H1 (cell line): ENCODE results near the gene CAPNS1. TPM values are rescaled to one million over a fixed set of nuclear protein-coding genes. Genes with fewer than 3 reads are reported as not detected.

ENCODE experiments used
- CTCF ChIA-PET: fragments of 300-600 bp; sonication (Branson Sonifier 250); formaldehyde crosslinking; loops from one replicate; lab custom pipeline; 2021; ENCODE audit not compliant: partially characterized antibody; lab: Charles Lee
- POLR2A ChIA-PET: fragments of 300-600 bp; sonication (Branson Sonifier 250); formaldehyde crosslinking; loops from one replicate; lab custom pipeline; 2021; ENCODE audit warnings: inconsistent platforms; ENCODE audit not compliant: partially characterized antibody; lab: Charles Lee
- DNase-seq, 2 experiments: peaks; one replicate each; pipeline versions ENCODE4 v3.0.0 to v3.0.0-alpha.2; 2010 to 2022; ENCODE audit warnings: low spot score in 2 of 2, low read depth in 1 of 2, mixed read lengths in 1 of 2
- FAIRE-seq: peaks from 2 replicates; lab custom pipeline; 2011; peaks lifted over from hg19 to GRCh38; lab: Jason Lieb, UNC
- H2AFZ ChIP-seq: 2 replicates; pipeline ENCODE4 v1.8.1; 2012; ENCODE audit warnings: low read length, inconsistent platforms
- H2AK5ac ChIP-seq: 2 replicates; pipeline ENCODE4 v1.6.1; 2013; ENCODE audit warnings: low read depth, low read length
- H2BK120ac ChIP-seq: replicated peaks from 2 replicates; pipeline ENCODE3; 2013; ENCODE audit warnings: low read depth, low read length, inconsistent platforms
- H2BK12ac ChIP-seq: 2 replicates; pipeline ENCODE4 v1.6.1; 2013; ENCODE audit warnings: low read depth, low read length
- H2BK15ac ChIP-seq: 2 replicates; pipeline ENCODE4 v1.6.1; 2013; ENCODE audit warnings: low read length
- H2BK20ac ChIP-seq: 2 replicates; pipeline ENCODE4 v1.6.1; 2013; ENCODE audit warnings: low read length
- H2BK5ac ChIP-seq: 2 replicates; pipeline ENCODE4 v1.6.1; 2013; ENCODE audit warnings: low read depth, low read length
- H3K14ac ChIP-seq: 2 replicates; pipeline ENCODE4 v1.6.1; 2013; ENCODE audit warnings: inconsistent platforms; ENCODE audit not compliant: insufficient read length
- H3K18ac ChIP-seq: 2 replicates; pipeline ENCODE4 v1.6.1; 2013; ENCODE audit warnings: low read length; ENCODE audit errors: extremely low read depth
- H3K23ac ChIP-seq: 2 replicates; pipeline ENCODE4 v1.6.1; 2013; ENCODE audit warnings: inconsistent platforms; ENCODE audit not compliant: insufficient read length
- H3K23me2 ChIP-seq: 2 replicates; pipeline ENCODE4 v1.6.1; 2013; ENCODE audit warnings: low read depth, low read length
- H3K27ac ChIP-seq: 2 replicates; pipeline ENCODE4 v1.6.1; 2011; ENCODE audit warnings: low read depth, low read length, inconsistent platforms
- H3K27me3 ChIP-seq, 4 experiments: replicated peaks in 1 of 4; 1 replicate in 1 of 4; 2 replicates in 3 of 4; pipeline versions ENCODE4 v1.6.1 to v1.8.1; 2011 to 2013; ENCODE audit warnings: low read length in 3 of 4, mild to moderate bottlenecking in 3 of 4, inconsistent platforms in 2 of 4, mixed read lengths in 2 of 4, moderate library complexity in 1 of 4; ENCODE audit not compliant: control insufficient read depth in 3 of 4, insufficient read depth in 3 of 4; ENCODE audit errors: extremely low read depth in 1 of 4
- H3K36me3 ChIP-seq, 4 experiments: 2 replicates each; pipeline versions ENCODE4 v1.6.1 to v1.8.1; 2011 to 2013; ENCODE audit warnings: mild to moderate bottlenecking in 4 of 4, low read length in 3 of 4, moderate library complexity in 2 of 4, control low read depth in 1 of 4, inconsistent platforms in 1 of 4; ENCODE audit not compliant: insufficient read depth in 4 of 4, control insufficient read depth in 2 of 4
- H3K4ac ChIP-seq: replicated peaks from 2 replicates; pipeline ENCODE3; 2013; ENCODE audit warnings: low read length, low read depth, mixed read lengths, inconsistent platforms; ENCODE audit not compliant: insufficient read length
- H3K4me1 ChIP-seq, 4 experiments: replicated peaks in 1 of 4; 1 replicate in 1 of 4; 2 replicates in 3 of 4; pipeline versions ENCODE4 v1.6.1 to v1.8.1; 2011 to 2013; ENCODE audit warnings: low read length in 3 of 4, inconsistent platforms in 2 of 4, mixed read lengths in 1 of 4; ENCODE audit not compliant: insufficient read depth in 4 of 4, control insufficient read depth in 3 of 4
- H3K4me2 ChIP-seq, 2 experiments: 2 replicates each; pipeline versions ENCODE4 v1.6.1 to v1.8.1; 2011 to 2013; ENCODE audit warnings: low read depth in 2 of 2, low read length in 2 of 2, control low read depth in 1 of 2, inconsistent platforms in 1 of 2, mild to moderate bottlenecking in 1 of 2; ENCODE audit not compliant: insufficient read depth in 1 of 2
- H3K4me3 ChIP-seq, 4 experiments: fragments of 200-600, 300-600 bp in 1 of 4; sonication (generic), shearing (Covaris generic), sonication (Bioruptor Twin) in 1 of 4; 2 replicates each; pipeline versions ENCODE4 v1.5.1 to v1.8.1; 2011 to 2016; ENCODE audit warnings: low read length in 4 of 4, low read depth in 3 of 4, control low read depth in 2 of 4, inconsistent platforms in 2 of 4, mild to moderate bottlenecking in 2 of 4, mixed read lengths in 1 of 4, moderate library complexity in 1 of 4; ENCODE audit not compliant: insufficient read depth in 2 of 4; ENCODE audit errors: extremely low read depth in 1 of 4
- H3K56ac ChIP-seq: replicated peaks from 2 replicates; pipeline ENCODE3; 2013; ENCODE audit warnings: low read depth, mild to moderate bottlenecking, mixed read lengths, low read length, inconsistent platforms; ENCODE audit not compliant: insufficient read length
- H3K79me1 ChIP-seq: 2 replicates; pipeline ENCODE4 v1.6.1; 2013; ENCODE audit warnings: low read depth, low read length, control low read depth
- H3K79me2 ChIP-seq, 2 experiments: 2 replicates each; pipeline versions ENCODE4 v1.6.1 to v1.8.1; 2012 to 2013; ENCODE audit warnings: low read length in 2 of 2, mild to moderate bottlenecking in 2 of 2, inconsistent platforms in 1 of 2; ENCODE audit not compliant: insufficient read depth in 2 of 2, control insufficient read depth in 1 of 2
- H3K9ac ChIP-seq, 4 experiments: replicated peaks in 1 of 4; 1 replicate in 1 of 4; 2 replicates in 3 of 4; pipeline versions ENCODE4 v1.6.1 to v1.8.1; 2011 to 2013; ENCODE audit warnings: low read depth in 3 of 4, low read length in 3 of 4, control low read depth in 2 of 4, mild to moderate bottlenecking in 2 of 4, moderate library complexity in 2 of 4, inconsistent platforms in 1 of 4; ENCODE audit errors: extremely low read depth in 1 of 4
- H3K9me3 ChIP-seq, 2 experiments: 2 replicates each; pipeline versions ENCODE4 v1.6.1 to v1.8.1; 2012 to 2013; ENCODE audit warnings: mild to moderate bottlenecking in 2 of 2, moderate library complexity in 2 of 2, control low read depth in 1 of 2, inconsistent platforms in 1 of 2, low read depth in 1 of 2, low read length in 1 of 2, mixed read lengths in 1 of 2; ENCODE audit not compliant: insufficient read depth in 2 of 2
- H4K20me1 ChIP-seq, 2 experiments: replicated peaks in 1 of 2; 2 replicates each; pipeline versions ENCODE3 to v1.8.1; 2011 to 2013; ENCODE audit warnings: inconsistent platforms in 2 of 2, low read length in 2 of 2, mild to moderate bottlenecking in 1 of 2; ENCODE audit not compliant: insufficient read depth in 2 of 2, control insufficient read depth in 1 of 2
- H4K5ac ChIP-seq: 2 replicates; pipeline ENCODE4 v1.6.1; 2013; ENCODE audit warnings: low read length, low read depth, mixed read lengths, inconsistent platforms; ENCODE audit not compliant: insufficient read length
- H4K8ac ChIP-seq: 2 replicates; pipeline ENCODE4 v1.8.0; 2013; ENCODE audit warnings: mild to moderate bottlenecking, moderate library complexity, low read length, inconsistent platforms; ENCODE audit not compliant: insufficient read depth; ENCODE audit errors: extremely low read depth
- H4K91ac ChIP-seq: replicated peaks from 2 replicates; pipeline ENCODE3; 2013; ENCODE audit warnings: low read length, mixed read lengths, inconsistent platforms; ENCODE audit not compliant: insufficient read length
- CHD2 ChIP-seq: IDR thresholded peaks from 2 replicates; pipeline ENCODE4 v1.6.1; 2012; ENCODE audit warnings: low read length, improper control_type of control experiment
- CTBP2 ChIP-seq: IDR thresholded peaks from 2 replicates; pipeline ENCODE4 v1.7.0; 2011; ENCODE audit warnings: borderline replicate concordance, mild to moderate bottlenecking, moderate library complexity, mixed read lengths, low read length; ENCODE audit not compliant: insufficient read depth, insufficient read length
- E2F6 ChIP-seq: IDR thresholded peaks from 2 replicates; pipeline ENCODE4 v1.6.1; 2012; ENCODE audit warnings: inconsistent platforms
- EP300 ChIP-seq, 2 experiments: IDR thresholded peaks; 1 replicate in 1 of 2; 2 replicates in 1 of 2; pipeline ENCODE4 v1.6.1; 2011 to 2012; ENCODE audit warnings: low read depth in 2 of 2, low read length in 2 of 2, mild to moderate bottlenecking in 2 of 2, borderline replicate concordance in 1 of 2, inconsistent platforms in 1 of 2, moderate library complexity in 1 of 2
- MAX ChIP-seq: IDR thresholded peaks from 2 replicates; pipeline ENCODE4 v1.6.1; 2012; ENCODE audit warnings: inconsistent platforms
- POU5F1 ChIP-seq: IDR thresholded peaks from 2 replicates; pipeline ENCODE4 v1.6.1; 2011; ENCODE audit warnings: low read depth, mild to moderate bottlenecking, low read length, moderate library complexity
- SP2 ChIP-seq: IDR thresholded peaks from 2 replicates; pipeline ENCODE4 v1.6.1; 2012; ENCODE audit warnings: mild to moderate bottlenecking, low read length, inconsistent platforms
- TEAD4 ChIP-seq: IDR thresholded peaks from 2 replicates; pipeline ENCODE4 v1.6.1; 2012; ENCODE audit warnings: low read depth, low read length, inconsistent platforms, mixed read lengths
- WGBS, 2 experiments: shearing (Covaris generic) in 1 of 2; methylation state at CpG; one replicate each; pipeline versions ENCODE4 v1.1.6 to v1.1.7; 2013 to 2015; ENCODE audit warnings: low lambda C conversion rate in 2 of 2, mixed read lengths in 2 of 2, inconsistent platforms in 1 of 2, low coverage in 1 of 2, missing lambda C conversion rate in 1 of 2; ENCODE audit not compliant: insufficient replicate concordance in 2 of 2, insufficient coverage in 1 of 2, insufficient read length in 1 of 2; ENCODE audit errors: extremely low coverage in 1 of 2, missing lambda C conversion rate in 1 of 2; 5-methylcytosine and 5-hydroxymethylcytosine counted together
- polyA plus RNA-seq, 7 experiments: library from polyadenylated mRNA; depleted of rRNA in 3 of 7; stranded (reverse) in 5 of 7; unstranded in 2 of 7; fragments of >200 nt in 5 of 7; fragments of 200-250 nt in 2 of 7; gene quantifications; 1 replicate in 5 of 7; 2 replicates in 1 of 7; 4 replicates in 1 of 7; pipeline versions ENCODE4 v1.2.1 to v1.2.3, GENCODE V29; 2011 to 2013; ENCODE audit warnings: missing spikeins in 2 of 7, mixed read lengths in 2 of 7
- total RNA-seq: library from RNA; stranded (reverse); fragmentation: NEBNext Ultra II Directional; extraction: Animal tissue kit (Norgen Biotek cat#: 25700); gene quantifications from 2 replicates; pipeline ENCODE4 v1.2.1, GENCODE V29; 2021

The CAPNS1 gene
- total and polyA plus RNA-seq, 2 of the 8 experiments (the other 6 are each of a cell fraction or from before 2014, with no cell fraction given), result 382 to 438 TPM

GRCh38 chr19:36112678-36113077, 27.2 kb upstream of the CAPNS1 start:
- Histone ChIP-seq H2AFZ (no peak overlapping the region), H2BK120ac (no peak overlapping the region), H2BK15ac (no peak overlapping the region), H3K56ac (no peak overlapping the region), H3K9ac (peak overlapping the region in 1 of 4 experiments; percentile 34; a peak in 2 of 7 replicates), H2BK12ac (no peak overlapping the region), H2BK5ac (no peak overlapping the region), H3K23me2 (peaks cover 10% of the 10 kb centered on the region), H3K4me1 (peaks cover 8 to 24% (median 21%) of the 10 kb centered on the region in 4 experiments), H4K91ac (no peak overlapping the region), H3K27ac (no peak overlapping the region), H3K79me1 (peaks cover 11% of the 10 kb centered on the region), H4K20me1 (peaks cover 0 to 4% of the 10 kb centered on the region in 2 experiments), H3K36me3 (peaks cover 2 to 12% (median 5%) of the 10 kb centered on the region in 4 experiments; a peak in 5 of 8 replicates), H3K4me3 (no peak overlapping the region), H3K4ac (no peak overlapping the region), H4K5ac (no peak overlapping the region), H3K23ac (no peak overlapping the region), H2BK20ac (no peak overlapping the region), H3K9me3 (no peaks in the 10 kb centered on the region), H3K79me2 (peaks cover 0 to 9% of the 10 kb centered on the region in 2 experiments; a peak in 1 of 4 replicates), H3K4me2 (no peak overlapping the region; a peak in 1 of 4 replicates), H3K18ac (no peak overlapping the region), H4K8ac (no peak overlapping the region), H3K14ac (no peak overlapping the region), H3K27me3 (no peaks in the 10 kb centered on the region)
- FAIRE-seq, result no peak
- no peak for DNase-seq
- 93% methylated on average over 10 of the region's 10 CpGs; no CpG with 5 or more reads in 1 of the 2 experiments for WGBS, 2 experiments
- ChIA-PET POLR2A (interaction anchor here (2.9 kb wide), 1 partner anchor 9 kb away, joined by 18 read pairs; no protein-coding TSS in a partner anchor), CTCF (interaction anchor here (1.0 kb wide), 1 partner anchor 21 kb away, joined by 3 read pairs; no protein-coding TSS in a partner anchor)
- TF ChIP-seq EP300 (IDR thresholded peaks at IDR 0.05; ENCODE audit: borderline replicate concordance in 1 of 2, low read depth in 2 of 2, low read length in 2 of 2), result no peak
- no peak for TF ChIP-seq CTBP2
- no peak for TF ChIP-seq CHD2
- no peak for TF ChIP-seq E2F6
- TF ChIP-seq POU5F1, result no peak
- TF ChIP-seq SP2, result no peak
- TF ChIP-seq TEAD4, result no peak
- TF ChIP-seq MAX, result no peak
- TF ChIP-seq, all 59 proteins: peak for 0
- H2AK5ac ChIP-seq, result no peak overlapping the region
